K562 (cell line): Measurements from ENCODE around the gene MACF1. TPM values are rescaled to one million over a fixed set of nuclear protein-coding genes. Genes with fewer than 3 reads are reported as not detected.
A peak's percentile ranks its signal among the peaks of the same experiment; 100 is the strongest.

Source experiments
- BACH1 ChIP-seq: fragments of 200-800 bp; sonication (Bioruptor generic); IDR thresholded peaks from 2 replicates; pipeline ENCODE4 v1.6.1; 2016; ENCODE audit warnings: missing genetic modification characterization, missing compliant biosample characterization
- BCOR ChIP-seq: fragments of 450-650 bp; IDR thresholded peaks from 2 replicates; pipeline ENCODE4 v1.6.1; 2016
- CEBPB ChIP-seq: fragments of 450-650 bp; IDR thresholded peaks from 2 replicates; pipeline ENCODE4 v1.6.1; 2016; ENCODE audit warnings: missing genetic modification characterization, missing compliant biosample characterization
- FOSL1 ChIP-seq: fragments of 200-800 bp; sonication (Bioruptor generic); conservative IDR thresholded peaks from 2 replicates; pipeline ENCODE4 v1.6.1; 2016; ENCODE audit warnings: missing genetic modification characterization, missing compliant biosample characterization
- FOXK1 ChIP-seq: sonication (generic); formaldehyde crosslinking; IDR thresholded peaks from 2 replicates; pipeline ENCODE4 v1.8.0; 2022; ENCODE audit warnings: missing genetic modification reagents, mild to moderate bottlenecking, borderline replicate concordance
- GABPB2 ChIP-seq: fragments of 250-450 bp; sonication (Bioruptor Pico); conservative IDR thresholded peaks from 2 replicates; pipeline ENCODE4 v1.5.1; 2021; ENCODE audit warnings: mild to moderate bottlenecking
- HNRNPK ChIP-seq: fragments of 200-400 bp; formaldehyde crosslinking; IDR thresholded peaks from one replicate; pipeline ENCODE4 v1.6.1; 2018; ENCODE audit warnings: mild to moderate bottlenecking, low read depth, low read length; ENCODE audit not compliant: poor library complexity, severe bottlenecking
- HNRNPL ChIP-seq: fragments of 200-400 bp; formaldehyde crosslinking; IDR thresholded peaks from 2 replicates; pipeline ENCODE4 v1.6.1; 2017; ENCODE audit warnings: low read depth, mild to moderate bottlenecking, low read length
- IFI16 ChIP-seq: fragments of 250-450 bp; sonication (Bioruptor Pico); IDR thresholded peaks from 2 replicates; pipeline ENCODE4 v2.1.2; 2022; ENCODE audit warnings: mild to moderate bottlenecking, inconsistent platforms
- MCM3 ChIP-seq: fragments of 450-650 bp; IDR thresholded peaks from 2 replicates; pipeline ENCODE4 v1.6.1; 2016
- PATZ1 ChIP-seq: fragments of 250-450 bp; sonication (Bioruptor Pico); IDR thresholded peaks from 2 replicates; pipeline ENCODE4 v1.5.0; 2020; ENCODE audit warnings: mild to moderate bottlenecking, borderline replicate concordance
- REST ChIP-seq, 2 experiments: fragments of 450-650 bp; formaldehyde crosslinking in 1 of 2; IDR thresholded peaks; 2 replicates each; pipeline versions ENCODE4 v1.4.0 to v1.6.1; 2014 to 2020; ENCODE audit warnings: mild to moderate bottlenecking in 2 of 2, borderline replicate concordance in 1 of 2, low read depth in 1 of 2
- SMAD4 ChIP-seq: fragments of 250-450 bp; sonication (Bioruptor Pico); conservative IDR thresholded peaks from 2 replicates; pipeline ENCODE4 v1.8.0; 2021; ENCODE audit warnings: inconsistent platforms, mild to moderate bottlenecking, moderate library complexity
- SMARCA5 ChIP-seq: fragments of 450-650 bp; IDR thresholded peaks from 2 replicates; pipeline ENCODE4 v1.6.1; 2016
- SRSF7 ChIP-seq: fragments of 200-400 bp; formaldehyde crosslinking; optimal IDR thresholded peaks from 2 replicates; pipeline ENCODE3; 2017; ENCODE audit warnings: mild to moderate bottlenecking, low read depth, low read length
- THRAP3 ChIP-seq: fragments of 450-650 bp; IDR thresholded peaks from 2 replicates; pipeline ENCODE4 v1.6.1; 2016; ENCODE audit warnings: mild to moderate bottlenecking, inconsistent platforms, borderline replicate concordance
- ZNF197 ChIP-seq: fragments of 200-800 bp; sonication (Bioruptor generic); IDR thresholded peaks from 2 replicates; pipeline ENCODE4 v1.6.1; 2016; ENCODE audit warnings: low read depth, missing genetic modification characterization, missing compliant biosample characterization
- ZNF3 ChIP-seq: fragments of 250-450 bp; sonication (Bioruptor Pico); IDR thresholded peaks from 2 replicates; pipeline ENCODE4 v1.5.0; 2021; ENCODE audit warnings: mild to moderate bottlenecking, moderate library complexity
- ZNF830 ChIP-seq: fragments of 250-450 bp; sonication (Bioruptor Pico); IDR thresholded peaks from 2 replicates; pipeline ENCODE4 v1.5.0; 2021; ENCODE audit warnings: mild to moderate bottlenecking
- polyA plus RNA-seq, 8 experiments: library from polyadenylated mRNA; depleted of rRNA in 4 of 8; stranded (reverse) in 5 of 8; unstranded in 3 of 8; fragments of >200 nt; fragmentation: Nextera tagmentation in 2 of 8; fragmentation: Illumina TruSeq in 1 of 8; extraction: Ambion mirVana in 2 of 8; extraction: Trizol in 1 of 8; gene quantifications; 2 replicates each; pipeline versions ENCODE4 v1.2.1 to v1.2.3, GENCODE V29; 2011 to 2014; ENCODE audit warnings: inconsistent platforms in 1 of 8, missing spikeins in 1 of 8
- total RNA-seq, 7 experiments: library from RNA; depleted of rRNA in 6 of 7; stranded (reverse); fragments of >200 nt in 6 of 7; fragmentation: Illumina TruSeq in 2 of 7; extraction: Trizol in 2 of 7; gene quantifications; 2 replicates each; pipeline versions ENCODE4 v1.2.1 to v1.2.3, GENCODE V29; 2011 to 2021; ENCODE audit warnings: low replicate concordance in 1 of 7

MACF1 gene
- total and polyA plus RNA-seq, 9 of the 15 experiments (the other 6 are each of a cell fraction or from before 2014, with no cell fraction given): 13.2 to 232 (median 112) TPM

- TF ChIP-seq SRSF7 (no peak), ZNF197 (CRISPR knock-in tag) (no peak), GABPB2 (no peak), CEBPB (tag) (no peak), ZNF830 (CRISPR knock-in tag) (no peak), ZNF3 (CRISPR knock-in tag) (no peak), HNRNPK (no peak), FOSL1 (tag) (0 out of 2 replicates have a peak, but pooled peaks have one; percentile 46), BACH1 (tag) (no peak), PATZ1 (no peak), MCM3 (no peak), THRAP3 (no peak), BCOR (no peak), HNRNPL (no peak), SMAD4 (0 out of 2 replicates have a peak, but pooled peaks have one; percentile 36), SMARCA5 (no peak), FOXK1 (CRISPR knock-in tag) (no peak), IFI16 (CRISPR knock-in tag) (no peak), REST (IDR thresholded peaks at IDR 0.05; ENCODE audit: borderline replicate concordance) (no peak), REST (CRISPR knock-in tag; IDR thresholded peaks at IDR 0.05; ENCODE audit: low read depth) (no peak)
Observed at GRCh38 chr1:39272027-39272797, 67.7 kb downstream of the MACF1 start (continued).
